NCI-H2196 treated with DMSO at 0.1 percent for 48 hours (cell line): ENCODE results near the gene NPR1.
"Not testable (repeated sequence)": the region's sequence is repeated elsewhere in the genome, so short reads cannot be mapped to it uniquely, and the experiment has no call there.

Experiments
- DNase-seq: peaks from one replicate; lab custom pipeline; 2025; ENCODE audit not compliant: unreplicated experiment; lab: John Stamatoyannopoulos, UW

Gene NPR1

GRCh38 chr1:153678519-153679336 is at the start of gene NPR1:
Gene NPR1 (plus strand): TSS chr1:153678688. CDS start chr1:153679109, 421 bp downstream.
- no peak for DNase-seq

- no peak for DNase-seq
Observed at GRCh38 chr1:153629343-153629665, 49.2 kb upstream of the NPR1 start.

GRCh38 chr1:153629971-153630370 is 48.5 kb upstream of the NPR1 start:
- no peak for DNase-seq

- no peak for DNase-seq
Observed at GRCh38 chr1:153630384-153630783, 48.1 kb upstream of the NPR1 start.

- DNase-seq = no peak
Observed at GRCh38 chr1:153631047-153632022, 47.2 kb upstream of the NPR1 start.

- DNase-seq = peak; percentile 45
Observed at GRCh38 chr1:153633161-153633753, 45.2 kb upstream of the NPR1 start.

GRCh38 chr1:153633754-153634665 is 44.5 kb upstream of the NPR1 start, which contains the start of gene CHTOP:
Gene CHTOP (plus strand): TSS chr1:153634066. CDS start chr1:153636589, 2,523 bp downstream.
- peak; percentile 86 for DNase-seq

GRCh38 chr1:153635872-153636271 is 42.6 kb upstream of the NPR1 start:
- no peak for DNase-seq

GRCh38 chr1:153636312-153636711 is 42.2 kb upstream of the NPR1 start:
- no peak for DNase-seq

- no peak for DNase-seq
Observed at GRCh38 chr1:153638261-153638660, 40.2 kb upstream of the NPR1 start.

GRCh38 chr1:153639280-153639679 is 39.2 kb upstream of the NPR1 start:
- no peak for DNase-seq

GRCh38 chr1:153640213-153640612 is 38.3 kb upstream of the NPR1 start:
- DNase-seq = not testable (repeated sequence)

GRCh38 chr1:153640861-153641260 is 37.6 kb upstream of the NPR1 start:
- DNase-seq = no peak

- DNase-seq = no peak
Observed at GRCh38 chr1:153642161-153642560, 36.3 kb upstream of the NPR1 start.

- no peak for DNase-seq
Observed at GRCh38 chr1:153643100-153643499, 35.4 kb upstream of the NPR1 start.

GRCh38 chr1:153643816-153644215 is 34.7 kb upstream of the NPR1 start:
- no peak for DNase-seq

GRCh38 chr1:153646672-153647345 is 31.7 kb upstream of the NPR1 start:
- DNase-seq = no peak

- DNase-seq = no peak
Observed at GRCh38 chr1:153647346-153647714, 31.2 kb upstream of the NPR1 start.

GRCh38 chr1:153648000-153648643 is 30.4 kb upstream of the NPR1 start:
- DNase-seq = no peak
